PC-3 (cell line): ENCODE data around the gene MET.

ENCODE experiments used
- EZH2 ChIP-seq: fragments of 300-600 bp; sonication (generic); IDR thresholded peaks from one replicate; pipeline ENCODE4 v1.6.1; 2017; ENCODE audit warnings: antibody characterized with exemption, mild to moderate bottlenecking, low read length; ENCODE audit not compliant: unreplicated experiment
- EZH2phosphoT487 ChIP-seq: fragments of 300-600 bp; sonication (generic); IDR thresholded peaks from 2 replicates; pipeline ENCODE4 v1.6.1; 2018; ENCODE audit warnings: mild to moderate bottlenecking, antibody characterized with exemption, low read length, borderline replicate concordance
- TF ChIP-seq, protein P1 (sequence below): fragments of 300-600 bp; sonication (generic); conservative IDR thresholded peaks from 2 replicates; pipeline ENCODE4 v1.5.1; 2017; ENCODE audit warnings: antibody characterized with exemption, low read depth, mild to moderate bottlenecking, low read length

DNA sequence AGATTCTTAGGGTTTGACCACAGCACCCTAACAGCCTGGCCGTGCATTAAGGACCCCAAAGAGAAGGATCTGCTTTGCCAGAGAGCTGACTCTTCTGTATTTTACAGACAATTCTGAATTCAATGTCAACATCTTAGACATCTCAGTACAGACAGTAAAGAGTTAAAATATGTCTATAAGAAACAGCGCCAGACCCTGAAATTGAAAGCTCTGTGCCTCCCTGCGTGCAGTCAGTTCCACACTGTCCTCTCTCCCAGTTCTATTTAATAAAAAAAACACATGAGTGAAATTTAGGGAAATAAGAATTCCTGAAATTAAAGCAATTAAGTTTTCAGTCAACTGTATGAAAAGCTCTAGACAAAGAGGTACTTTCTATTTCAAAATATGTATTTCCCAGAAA is 45.1 kb downstream of the MET start:
- TF ChIP-seq, protein P1, sequence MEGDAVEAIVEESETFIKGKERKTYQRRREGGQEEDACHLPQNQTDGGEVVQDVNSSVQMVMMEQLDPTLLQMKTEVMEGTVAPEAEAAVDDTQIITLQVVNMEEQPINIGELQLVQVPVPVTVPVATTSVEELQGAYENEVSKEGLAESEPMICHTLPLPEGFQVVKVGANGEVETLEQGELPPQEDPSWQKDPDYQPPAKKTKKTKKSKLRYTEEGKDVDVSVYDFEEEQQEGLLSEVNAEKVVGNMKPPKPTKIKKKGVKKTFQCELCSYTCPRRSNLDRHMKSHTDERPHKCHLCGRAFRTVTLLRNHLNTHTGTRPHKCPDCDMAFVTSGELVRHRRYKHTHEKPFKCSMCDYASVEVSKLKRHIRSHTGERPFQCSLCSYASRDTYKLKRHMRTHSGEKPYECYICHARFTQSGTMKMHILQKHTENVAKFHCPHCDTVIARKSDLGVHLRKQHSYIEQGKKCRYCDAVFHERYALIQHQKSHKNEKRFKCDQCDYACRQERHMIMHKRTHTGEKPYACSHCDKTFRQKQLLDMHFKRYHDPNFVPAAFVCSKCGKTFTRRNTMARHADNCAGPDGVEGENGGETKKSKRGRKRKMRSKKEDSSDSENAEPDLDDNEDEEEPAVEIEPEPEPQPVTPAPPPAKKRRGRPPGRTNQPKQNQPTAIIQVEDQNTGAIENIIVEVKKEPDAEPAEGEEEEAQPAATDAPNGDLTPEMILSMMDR: no peak
- TF ChIP-seq EZH2phosphoT487 (no peak), EZH2 (no peak)
